CD4-positive, alpha-beta T cell treated with Interleukin-15 for 1 hour (primary cell): ENCODE results near the gene SF3A1.
A peak's percentile ranks its signal among the peaks of the same experiment; 100 is the strongest.

Experiments
- DNase-seq: peaks from one replicate; pipeline ENCODE4 v3.0.0-alpha.2; 2020

SF3A1 gene

DNA sequence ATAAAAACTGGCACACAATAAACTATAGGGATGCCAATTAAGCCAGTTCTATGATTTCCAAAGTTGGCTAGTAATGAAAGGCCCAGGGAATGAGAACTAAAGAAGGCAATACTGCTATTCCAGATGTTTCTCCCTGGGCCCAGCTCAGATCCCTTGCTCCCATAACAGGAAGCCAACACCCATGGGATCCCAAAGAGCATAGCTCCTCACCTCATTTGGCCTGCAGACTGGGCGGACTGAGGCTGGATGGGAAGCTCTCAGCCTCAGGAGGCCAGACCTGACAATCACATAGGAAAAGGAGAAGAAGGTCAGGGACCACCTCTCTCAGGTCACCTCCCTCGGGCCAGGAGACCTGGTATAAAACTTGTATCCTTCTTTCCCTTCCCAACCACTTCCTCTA is 35.2 kb downstream of the SF3A1 start:
- DNase-seq, result no peak

DNA sequence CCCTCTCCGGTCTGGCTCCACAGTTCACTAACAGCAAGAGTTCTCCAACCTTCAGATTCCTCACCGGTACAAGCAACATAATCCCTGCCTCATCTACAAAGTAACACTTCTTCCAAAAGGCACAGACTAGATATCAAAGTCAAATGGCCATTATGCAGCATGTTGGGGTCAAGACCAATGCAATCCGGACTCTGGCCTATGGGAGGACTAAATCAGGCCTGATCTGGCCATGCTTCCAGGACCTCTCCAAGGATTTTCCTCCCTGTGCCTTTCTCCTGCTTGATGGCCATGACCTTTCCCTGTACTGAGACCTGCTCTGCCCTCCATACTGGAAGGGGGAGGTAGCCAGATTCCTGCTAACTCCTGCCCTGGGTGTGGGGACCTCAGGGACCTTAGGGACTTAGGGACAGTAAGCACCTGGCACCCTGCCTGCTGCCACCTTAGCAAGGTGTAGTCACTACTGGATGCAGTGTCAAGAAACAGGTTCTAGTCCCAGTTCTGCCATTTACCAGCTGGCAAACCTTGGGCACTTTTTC is 36.6 kb downstream of the SF3A1 start:
- no peak for DNase-seq

DNA sequence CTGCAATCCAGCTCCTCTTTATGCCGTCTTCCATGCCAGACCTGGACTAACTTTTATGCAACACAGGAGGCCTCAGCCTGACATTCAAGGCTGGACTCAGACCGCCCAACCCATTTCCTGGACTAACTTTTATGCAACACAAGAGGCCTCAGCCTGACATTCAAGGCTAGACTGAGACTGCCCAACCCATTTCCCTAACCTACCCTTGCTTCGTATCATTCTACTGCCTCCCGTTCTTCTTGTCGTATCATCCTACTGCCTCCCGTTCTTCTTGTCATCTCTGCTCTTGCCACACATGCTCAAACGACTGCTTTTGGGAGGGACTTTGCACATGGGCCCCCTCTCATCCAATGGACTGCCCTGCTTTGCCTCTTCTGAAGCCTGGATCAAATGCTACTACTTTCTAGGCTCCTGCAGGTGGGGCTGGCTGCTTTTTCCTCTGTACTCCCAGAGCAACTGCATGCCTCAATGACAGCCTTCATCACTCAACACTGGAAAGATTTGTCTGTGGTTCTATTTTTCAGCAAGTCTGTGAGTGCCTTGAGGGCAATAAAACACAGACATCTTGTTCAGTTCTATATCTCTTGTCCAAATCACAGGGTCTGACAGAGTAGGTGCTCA is 37.8 kb downstream of the SF3A1 start:
- no peak for DNase-seq

DNA sequence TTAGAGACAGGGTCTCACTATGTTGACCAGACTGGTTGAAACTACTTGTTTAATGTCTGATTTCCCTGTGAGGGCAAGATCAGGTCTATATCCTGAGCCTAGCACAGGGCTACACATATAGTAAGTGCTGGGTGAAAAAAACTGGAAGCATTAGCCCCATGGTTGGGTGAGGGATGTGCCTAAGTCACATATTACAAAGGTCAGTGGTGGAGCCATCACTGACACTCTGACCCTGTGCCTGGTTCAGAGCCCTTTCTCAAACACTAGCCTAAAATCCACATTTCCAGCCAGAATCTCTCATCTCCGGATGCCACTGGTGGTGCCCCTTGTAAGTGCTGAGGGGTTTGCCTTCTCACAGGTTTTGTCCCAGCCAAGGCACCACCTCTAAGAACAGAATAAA is 38.9 kb downstream of the SF3A1 start:
- no peak for DNase-seq

DNA sequence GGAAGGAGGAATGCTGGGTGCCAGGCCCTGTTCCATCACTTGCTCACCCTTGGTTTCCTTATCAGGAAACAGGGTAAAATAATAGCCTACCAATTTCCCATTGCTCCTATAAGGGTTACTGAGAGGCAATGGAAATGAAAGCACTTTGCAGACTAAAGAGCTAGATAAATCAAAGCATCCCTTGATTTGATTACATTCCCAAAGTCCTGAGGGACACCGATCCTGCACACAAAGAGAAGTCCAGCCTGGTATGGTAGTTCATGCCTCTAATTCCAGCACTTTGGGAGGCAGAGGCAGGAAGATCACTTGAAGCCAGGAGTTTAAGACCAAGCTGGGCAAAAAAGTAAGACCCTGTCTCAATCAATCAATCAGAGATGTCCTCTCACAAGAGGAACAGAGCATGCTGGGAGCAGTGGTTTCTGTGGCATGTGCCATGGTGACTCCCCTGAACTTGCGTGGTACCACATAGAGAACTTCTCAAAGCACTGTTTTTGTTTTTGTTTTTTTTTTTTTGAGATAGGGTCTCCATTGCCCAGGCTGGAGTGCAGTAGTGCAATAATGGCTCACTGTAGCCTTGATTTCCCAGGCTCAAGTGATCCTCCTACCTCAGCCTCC is 40.6 kb downstream of the SF3A1 start:
- DNase-seq, result no peak

DNA sequence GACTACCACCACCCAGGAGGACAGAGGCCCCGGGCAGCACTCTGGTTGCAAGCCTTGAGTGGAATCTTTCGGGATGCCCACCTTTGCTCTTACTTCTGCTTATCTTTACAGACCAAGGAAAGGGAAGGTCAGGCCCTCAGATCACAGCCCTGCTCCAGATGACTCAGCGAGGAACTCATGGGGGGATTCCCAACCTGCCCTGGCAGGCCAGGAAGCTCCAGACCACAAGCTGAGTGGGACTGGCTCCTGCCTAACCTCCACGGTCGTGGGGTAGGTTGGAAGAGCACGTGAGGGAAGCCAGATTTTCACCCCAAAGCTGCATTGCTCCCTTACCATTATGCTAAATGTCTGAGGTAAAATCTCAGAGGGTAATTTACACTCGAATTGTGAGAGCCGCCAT is 41.8 kb downstream of the SF3A1 start:
- peak; percentile 61 for DNase-seq

DNA sequence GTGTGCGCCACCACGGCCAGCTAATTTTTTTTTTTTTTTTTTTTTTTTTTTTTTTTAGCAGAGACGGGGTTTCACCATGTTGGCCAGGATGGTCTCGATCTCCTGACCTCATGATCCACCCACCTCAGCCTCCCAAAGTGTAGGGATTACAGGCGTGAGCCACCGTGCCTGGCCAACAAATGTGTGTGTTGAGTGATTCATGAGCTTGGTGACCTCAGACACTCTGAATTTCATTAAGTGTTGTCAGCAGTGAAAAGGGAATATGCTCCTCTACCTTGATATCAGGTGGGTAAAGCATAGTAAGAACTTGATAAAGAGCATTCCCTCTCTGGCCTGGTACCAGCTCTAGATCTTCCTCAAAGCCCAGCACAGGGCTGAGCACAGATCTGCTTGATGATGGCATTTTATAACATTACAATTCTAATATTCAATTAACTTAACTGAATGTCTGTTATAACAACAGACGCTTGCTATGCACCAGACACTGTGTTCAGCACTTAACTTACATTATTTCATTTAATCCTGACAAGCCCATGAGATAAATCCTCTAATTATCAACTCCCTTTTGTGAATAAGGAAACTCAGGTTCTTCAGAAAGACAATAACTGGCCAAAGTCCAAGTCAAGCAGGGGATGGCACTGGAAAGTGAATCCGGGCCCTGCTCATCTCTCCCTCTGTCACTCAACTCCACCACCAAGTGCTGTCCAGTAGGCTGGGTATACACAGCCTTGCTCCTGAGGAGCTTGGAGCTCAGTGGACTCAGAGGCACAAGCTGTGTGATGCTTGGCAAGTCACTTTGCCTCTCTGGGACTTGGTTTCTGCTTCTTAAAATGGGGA is 42.9 kb downstream of the SF3A1 start:
- DNase-seq, result no peak

DNA sequence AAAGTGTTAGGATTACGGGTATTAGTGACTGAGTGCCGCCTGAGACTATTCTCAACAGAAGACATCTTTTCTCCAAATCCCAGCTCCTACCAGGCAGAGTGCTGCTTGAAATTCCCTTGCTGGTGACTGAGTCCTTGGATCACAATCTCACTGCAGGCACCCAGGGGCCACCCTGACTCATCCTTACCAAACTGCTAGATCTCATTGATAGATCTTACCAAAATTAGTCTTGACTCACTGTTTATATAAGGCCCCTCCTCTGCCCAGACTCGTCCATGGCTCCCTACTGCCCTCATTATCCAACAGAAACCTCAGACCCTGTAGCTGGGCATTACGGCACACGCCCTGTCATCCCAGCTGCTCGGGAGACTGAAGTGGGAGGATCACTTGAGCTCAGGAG is 44.6 kb downstream of the SF3A1 start:
- no peak for DNase-seq

DNA sequence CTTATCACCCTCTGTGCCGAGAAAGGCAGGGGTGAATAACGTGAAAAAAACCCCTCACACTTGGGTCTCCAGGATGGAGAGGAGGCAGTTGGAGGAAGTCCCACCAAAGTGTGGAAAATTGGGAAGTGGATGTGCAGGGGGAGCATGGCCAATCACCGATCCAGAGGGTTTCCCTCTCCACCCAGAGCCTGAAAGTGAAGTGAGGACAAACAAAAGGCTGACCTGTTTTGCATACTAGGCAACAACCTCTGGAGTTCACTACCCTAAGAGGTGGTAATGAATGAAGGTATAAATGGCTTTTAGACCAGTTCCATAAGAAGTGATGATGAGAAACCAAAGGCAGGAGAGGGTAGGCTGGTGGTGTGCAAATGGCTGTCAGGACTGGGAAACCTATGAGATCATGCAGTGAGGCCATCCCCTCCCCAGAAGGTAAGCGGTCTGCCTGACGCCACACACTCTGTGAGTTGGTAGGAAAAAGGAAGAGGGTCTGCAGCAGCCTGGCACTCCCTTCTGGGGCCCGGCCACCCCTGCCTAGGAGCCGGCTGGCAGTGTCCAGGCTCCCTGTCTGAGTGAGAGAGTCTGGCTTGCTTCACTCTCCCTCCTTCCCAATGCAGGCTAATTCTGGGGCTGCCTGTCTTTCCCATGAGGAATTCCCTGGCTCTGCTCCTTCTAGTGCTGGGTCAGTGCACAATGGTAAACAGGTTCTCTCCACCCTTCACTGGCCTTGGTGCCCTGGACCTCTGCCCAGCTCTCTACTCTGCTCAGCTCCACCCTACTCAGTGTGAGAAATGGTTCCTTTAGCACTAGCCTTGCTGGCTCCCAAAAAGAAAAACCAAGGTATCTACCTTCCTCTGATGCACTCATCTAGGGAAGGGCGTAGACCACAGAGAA is 45.6 kb downstream of the SF3A1 start:
- DNase-seq, result no peak

DNA sequence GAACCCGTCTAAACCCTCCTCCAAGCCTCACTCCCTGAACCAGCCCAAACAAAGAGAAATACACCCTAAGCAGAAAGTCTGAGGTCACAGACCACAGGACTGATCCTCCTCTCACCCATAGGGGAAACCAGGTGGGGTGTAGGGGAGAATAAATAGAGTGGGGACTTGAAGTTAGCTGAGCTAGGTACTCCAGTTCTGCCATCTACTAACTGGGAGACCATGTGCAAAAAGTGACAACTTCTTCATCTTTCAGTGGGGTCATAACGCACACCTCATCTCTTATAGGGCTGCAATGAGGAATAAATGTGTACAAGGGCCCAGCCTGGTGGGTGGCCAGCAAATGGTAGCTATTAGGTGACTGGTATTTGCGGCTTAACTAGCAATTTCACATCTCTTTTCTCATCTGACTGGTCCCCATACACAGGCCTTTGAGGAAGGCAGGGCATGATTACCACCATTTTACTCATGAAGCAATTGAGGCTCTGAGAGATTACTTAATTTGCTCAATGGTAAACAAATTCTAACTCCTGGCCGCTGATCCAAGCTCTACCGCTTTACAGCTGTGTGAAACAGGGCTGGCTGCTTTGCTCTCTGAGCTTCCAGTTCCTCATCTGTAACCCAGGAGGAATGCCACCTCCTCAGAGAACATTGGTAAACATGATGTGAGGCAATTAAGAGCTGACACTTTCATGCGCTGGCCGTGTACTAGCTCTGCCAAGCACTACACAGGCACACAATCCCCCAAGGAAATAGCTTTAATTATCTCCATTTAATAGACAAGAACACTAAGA is 46.5 kb downstream of the SF3A1 start:
- no peak for DNase-seq

DNA sequence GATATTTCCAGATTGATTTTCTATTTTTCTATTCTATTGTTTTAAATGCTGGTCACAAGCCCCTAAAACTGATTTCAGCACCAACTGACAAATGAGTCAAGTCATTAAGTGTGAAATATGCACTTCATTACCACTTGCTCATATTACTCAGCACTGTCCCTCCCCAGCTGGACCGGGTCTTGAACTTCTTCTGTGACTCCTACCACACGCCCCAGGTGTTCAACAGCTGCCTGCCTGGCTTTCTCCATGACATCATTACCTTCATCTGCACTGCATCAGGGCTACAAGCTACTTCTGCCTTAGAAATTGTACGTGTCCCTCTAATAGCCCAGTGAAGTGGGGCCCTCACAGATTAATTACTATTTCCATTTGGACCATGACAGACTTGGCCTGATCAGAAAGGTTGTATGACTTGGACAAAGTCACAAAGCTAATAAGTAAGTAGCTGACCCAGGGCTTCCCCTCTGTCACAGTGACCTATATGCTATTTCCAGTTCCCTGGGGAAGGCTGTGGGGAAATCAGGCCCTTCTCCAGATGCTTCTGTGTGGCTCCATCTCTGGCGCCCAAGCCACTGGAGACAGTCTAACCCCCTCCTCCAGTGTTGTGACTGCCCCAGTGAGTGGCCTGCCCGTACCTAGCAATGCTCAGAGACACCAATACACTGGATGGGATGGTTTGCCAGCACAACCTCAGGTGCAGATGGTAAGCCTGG is 48.0 kb downstream of the SF3A1 start:
- peak; percentile 43 for DNase-seq

DNA sequence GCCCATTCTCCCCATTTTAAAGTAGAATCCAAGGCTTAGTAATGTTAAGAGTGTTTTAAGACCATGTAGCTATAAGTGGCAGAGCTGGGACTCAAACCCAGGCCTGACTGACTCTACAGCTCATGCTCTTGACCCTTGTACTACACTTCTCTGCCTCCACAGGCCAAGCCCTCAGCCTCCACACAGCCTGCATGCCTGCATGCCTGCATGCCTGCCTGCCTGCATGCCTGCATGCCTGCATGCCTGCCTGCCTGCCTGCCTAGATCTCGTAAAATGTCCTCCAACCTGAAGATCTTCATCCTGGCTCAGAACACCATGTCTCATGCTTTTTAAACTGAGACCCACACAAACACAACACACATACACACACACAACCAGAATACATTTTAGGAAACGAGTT is 48.6 kb downstream of the SF3A1 start:
- DNase-seq, result no peak

DNA sequence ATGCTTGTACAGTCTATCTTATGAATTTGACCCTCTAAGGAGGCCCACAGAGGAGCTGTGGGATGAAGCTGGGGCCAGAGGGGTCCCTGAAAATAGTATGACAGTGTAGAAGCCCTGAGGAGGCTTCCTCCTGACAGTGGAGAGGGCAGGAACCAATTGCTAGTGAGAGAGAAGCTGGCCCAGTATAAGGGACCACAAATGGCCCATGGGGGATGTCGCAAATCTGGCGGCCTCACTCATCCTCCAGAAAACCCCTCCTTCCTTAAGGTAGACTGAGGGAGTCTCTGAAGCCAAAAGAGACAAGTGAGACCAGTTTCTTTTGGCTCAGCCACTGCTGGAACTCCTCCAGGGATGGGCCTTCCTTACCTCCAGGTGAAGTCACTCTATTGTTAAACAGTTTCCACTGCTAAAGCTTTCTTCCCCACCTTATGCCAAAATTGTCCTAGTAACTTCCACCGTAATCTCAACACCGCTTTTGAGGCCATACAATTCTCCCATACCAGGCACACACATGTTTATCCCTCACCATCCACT is 49.6 kb downstream of the SF3A1 start:
- DNase-seq, result no peak

DNA sequence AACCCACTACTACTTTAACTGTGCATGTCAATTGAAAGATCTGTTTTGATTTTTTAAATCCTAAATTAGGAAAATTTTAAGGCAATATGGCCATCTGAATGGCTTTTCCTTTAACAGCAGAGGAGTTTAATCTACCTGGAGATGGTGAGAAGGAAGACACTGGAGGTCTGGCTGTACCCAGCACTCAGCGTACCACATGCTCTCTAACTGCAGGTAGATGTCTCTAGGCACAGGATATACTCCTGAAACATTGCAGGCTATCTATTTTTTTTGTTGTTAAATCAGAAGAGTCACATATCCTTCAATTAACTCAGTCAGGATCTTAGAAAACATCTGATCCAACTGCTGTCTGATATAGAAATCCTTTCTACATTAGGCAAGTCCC is 50.1 kb downstream of the SF3A1 start:
- no peak for DNase-seq

DNA sequence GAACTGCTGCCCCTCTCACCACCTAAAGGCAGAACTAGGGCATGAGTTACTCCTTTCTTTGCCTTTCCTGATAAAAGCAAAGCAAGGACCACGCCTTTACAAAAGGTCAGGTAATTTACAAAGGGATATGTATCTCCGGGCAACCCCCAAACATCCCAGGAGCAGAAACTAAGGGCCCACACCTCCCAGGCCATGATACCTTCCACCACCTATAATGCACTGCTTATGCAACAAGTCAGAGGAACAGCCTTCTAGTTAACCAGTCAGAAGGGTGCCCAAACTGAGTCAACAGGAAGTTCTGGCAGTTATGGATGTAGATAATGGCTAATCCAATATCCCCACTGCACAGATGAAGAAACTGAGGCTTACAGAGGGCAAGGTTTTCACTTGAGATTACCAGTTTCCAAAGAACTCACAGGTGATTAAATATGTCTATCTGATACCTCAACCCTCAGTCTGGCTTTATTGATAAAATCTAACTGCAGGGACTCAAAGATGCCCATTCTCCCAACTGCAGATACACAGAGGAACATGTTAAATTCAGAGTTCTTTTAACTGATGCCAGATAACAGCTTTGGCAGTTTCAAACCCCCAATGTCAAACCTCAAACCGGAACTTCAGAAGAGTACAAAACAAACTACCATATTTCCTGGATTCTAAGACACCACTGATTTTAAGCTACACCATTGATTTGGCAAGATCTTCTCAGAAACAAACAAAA is 50.6 kb downstream of the SF3A1 start:
- DNase-seq, result no peak

DNA sequence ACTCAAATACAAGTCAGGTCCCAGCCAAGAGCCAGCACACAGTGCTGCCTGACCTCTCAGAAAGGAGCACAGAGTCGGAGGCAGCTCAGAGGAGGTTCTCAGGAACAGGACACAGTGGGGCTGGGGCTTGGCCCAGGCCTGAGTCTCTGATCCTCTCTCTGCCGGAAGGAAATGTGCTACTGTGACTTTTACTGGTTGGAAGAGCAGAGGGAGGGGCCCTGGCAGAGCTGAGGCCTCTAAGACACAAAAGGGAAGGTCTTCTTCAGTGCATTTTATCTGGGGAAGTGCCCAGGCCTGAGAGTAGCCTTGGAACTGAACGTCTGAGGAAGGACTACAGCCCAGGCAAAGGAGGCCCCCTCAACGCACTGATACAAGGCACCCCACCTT is 51.2 kb downstream of the SF3A1 start:
- peak; percentile 71 for DNase-seq

DNA sequence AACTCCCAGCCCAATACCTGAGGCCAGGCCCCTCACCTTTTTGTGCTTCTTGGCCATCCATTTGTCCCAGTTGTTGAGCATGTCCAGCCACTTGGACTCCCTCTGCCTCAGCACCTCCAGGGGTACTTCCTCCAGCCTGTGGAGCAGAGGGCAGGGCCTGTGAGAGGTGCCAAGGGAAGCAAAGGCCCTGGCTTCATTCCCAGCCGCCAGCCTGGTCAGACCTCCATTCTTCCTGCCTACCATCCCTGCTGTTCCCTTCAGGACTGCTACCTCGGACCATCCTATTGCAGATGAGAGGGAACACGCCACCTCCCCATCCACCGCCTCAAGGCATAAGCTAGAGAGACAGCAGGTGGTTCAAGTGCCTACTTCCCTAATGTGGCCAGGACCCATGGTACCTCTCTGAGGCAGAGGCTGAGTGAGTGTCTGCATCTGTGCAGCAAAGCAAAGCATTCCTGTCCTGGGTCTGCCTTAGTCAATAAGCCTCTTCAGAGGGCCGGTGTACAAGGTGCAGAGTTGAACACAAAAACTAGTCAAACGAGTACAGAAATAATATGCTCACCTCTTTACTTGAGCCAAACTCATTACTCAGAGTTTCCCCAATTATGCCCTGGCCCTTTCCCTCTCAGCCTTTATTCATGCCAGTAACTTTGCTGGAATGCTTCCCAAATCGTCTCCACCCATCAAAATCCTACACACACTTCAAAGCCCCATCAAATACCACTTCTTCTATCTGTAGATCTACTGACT is 52.0 kb downstream of the SF3A1 start:
- peak; percentile 39 for DNase-seq

DNA sequence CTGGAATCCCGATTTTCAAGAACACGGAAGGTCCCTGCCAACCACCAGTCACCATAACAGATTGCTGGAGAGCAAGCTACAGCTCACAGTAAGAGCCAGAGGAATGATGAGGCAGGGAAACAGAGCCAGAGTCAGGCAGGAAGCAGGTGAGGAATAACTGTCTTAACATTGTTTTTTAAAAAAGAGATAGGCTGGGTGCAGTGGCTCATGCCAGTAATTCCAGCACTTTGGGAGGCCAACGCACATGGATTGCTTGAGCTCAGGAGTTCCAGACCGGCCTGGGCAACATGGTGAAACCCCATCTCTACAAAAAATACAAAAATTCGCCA is 53.9 kb downstream of the SF3A1 start:
- no peak for DNase-seq

DNA sequence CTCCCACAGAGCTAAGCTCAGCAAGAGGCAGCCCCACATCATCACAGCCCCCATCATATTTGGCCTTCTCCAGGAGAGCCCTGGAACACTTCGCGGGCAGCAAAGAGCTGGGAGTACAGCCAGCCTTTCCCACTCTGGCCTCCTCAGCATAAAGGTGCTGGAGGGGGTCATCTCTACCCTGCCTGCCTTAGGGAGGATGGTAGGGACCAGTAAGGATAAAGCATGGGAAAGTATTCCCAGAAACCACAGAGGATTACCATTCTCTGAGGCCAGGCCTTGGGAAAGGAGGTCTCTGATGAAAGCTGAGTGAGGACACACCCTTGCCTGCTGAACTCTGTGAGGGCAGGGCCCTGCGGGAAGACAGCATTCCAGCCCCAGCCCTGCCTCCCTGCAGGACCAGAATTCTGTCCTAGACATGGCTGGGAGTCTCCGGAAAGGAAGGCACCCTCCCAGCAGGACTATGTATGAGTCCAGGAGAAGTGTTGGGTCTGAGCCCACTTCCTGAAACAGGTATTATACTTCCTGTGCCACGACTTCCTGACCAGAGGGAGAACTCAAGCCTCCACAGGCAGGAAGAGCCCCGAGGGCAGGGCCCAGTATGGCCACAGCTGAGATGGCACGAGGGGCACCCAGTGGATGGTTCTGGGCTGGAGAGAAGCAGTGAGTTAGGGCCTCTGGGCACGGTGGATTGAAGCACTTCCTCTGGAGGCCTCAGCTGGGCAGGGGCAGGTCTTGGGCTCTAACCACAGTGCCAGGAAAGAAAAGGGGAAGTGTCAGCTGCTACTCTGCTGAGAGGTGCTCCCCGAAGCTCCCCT is 54.5 kb downstream of the SF3A1 start:
- DNase-seq, result peak; percentile 71
